Measurements from ENCODE around the gene SYDE2.
"Not testable (repeated sequence)": the region's sequence is repeated elsewhere in the genome, so short reads cannot be mapped to it uniquely, and the experiment has no call there.

SYDE2 gene, protein sequence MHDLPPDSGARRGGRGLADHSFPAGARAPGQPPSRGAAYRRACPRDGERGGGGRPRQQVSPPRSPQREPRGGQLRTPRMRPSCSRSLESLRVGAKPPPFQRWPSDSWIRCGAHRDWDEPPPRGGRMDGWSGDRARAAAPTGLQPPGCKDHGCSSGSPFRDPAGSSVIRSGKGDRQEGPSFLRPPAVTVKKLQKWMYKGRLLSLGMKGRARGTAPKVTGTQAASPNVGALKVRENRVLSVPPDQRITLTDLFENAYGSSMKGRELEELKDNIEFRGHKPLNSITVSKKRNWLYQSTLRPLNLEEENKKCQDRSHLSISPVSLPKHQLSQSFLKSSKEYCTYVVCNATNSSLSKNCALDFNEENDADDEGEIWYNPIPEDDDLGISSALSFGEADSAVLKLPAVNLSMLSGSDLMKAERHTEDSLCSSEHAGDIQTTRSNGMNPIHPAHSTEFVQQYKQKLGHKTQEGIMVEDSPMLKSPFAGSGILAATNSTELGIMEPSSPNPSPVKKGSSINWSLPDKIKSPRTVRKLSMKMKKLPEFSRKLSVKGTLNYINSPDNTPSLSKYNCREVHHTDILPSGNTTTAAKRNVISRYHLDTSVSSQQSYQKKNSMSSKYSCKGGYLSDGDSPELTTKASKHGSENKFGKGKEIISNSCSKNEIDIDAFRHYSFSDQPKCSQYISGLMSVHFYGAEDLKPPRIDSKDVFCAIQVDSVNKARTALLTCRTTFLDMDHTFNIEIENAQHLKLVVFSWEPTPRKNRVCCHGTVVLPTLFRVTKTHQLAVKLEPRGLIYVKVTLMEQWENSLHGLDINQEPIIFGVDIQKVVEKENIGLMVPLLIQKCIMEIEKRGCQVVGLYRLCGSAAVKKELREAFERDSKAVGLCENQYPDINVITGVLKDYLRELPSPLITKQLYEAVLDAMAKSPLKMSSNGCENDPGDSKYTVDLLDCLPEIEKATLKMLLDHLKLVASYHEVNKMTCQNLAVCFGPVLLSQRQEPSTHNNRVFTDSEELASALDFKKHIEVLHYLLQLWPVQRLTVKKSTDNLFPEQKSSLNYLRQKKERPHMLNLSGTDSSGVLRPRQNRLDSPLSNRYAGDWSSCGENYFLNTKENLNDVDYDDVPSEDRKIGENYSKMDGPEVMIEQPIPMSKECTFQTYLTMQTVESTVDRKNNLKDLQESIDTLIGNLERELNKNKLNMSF

DNA sequence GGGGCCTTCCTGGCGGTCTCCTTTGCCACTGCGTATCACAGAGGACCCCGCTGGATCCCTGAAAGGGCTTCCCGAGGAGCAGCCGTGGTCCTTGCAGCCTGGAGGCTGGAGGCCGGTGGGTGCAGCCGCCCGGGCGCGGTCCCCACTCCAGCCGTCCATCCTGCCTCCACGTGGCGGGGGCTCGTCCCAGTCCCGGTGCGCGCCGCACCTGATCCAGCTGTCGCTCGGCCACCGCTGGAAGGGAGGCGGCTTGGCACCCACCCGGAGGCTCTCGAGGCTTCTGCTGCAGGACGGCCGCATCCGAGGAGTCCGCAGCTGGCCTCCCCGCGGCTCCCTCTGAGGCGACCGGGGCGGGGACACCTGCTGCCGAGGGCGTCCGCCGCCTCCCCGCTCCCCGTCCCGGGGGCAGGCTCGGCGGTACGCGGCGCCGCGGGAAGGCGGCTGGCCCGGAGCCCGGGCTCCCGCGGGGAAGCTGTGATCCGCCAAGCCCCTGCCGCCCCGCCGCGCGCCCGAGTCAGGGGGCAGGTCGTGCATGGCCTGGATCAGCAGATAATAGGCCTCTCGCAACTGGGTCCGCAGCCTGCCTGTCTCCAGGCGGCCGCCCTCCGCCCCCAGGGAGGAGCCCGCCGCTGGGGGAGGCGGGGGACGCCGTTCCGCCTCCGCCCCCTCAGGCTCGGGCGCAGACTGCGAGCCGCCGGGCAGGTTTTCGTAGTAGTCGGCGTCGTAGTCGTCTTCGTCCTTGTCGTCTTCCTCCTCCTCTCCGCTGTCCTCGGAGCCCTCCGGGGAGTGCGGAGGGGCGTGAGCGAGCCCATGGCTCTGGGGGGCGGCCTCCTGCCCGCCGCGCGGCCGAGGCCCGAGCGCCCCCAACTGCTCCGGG, at the start of gene SYDE2:
Gene SYDE2, minus strand, starts transcription at position 554 of the 877 bp plus-strand sequence. Its CDS starts 20 bp downstream, at position 534.
- Histone ChIP-seq H3K27ac (ENCODE audit: low read length) (peak within 1 kb of the TSS; percentile 73), H3K79me2 (ENCODE audit: low read length) (peaks cover 17% of the 10 kb centered on the region), H3K36me3 (replicated peaks; ENCODE audit: low read depth, low read length) (no peaks in the 10 kb centered on the region), H3K27me3 (ENCODE audit: low read depth, low read length) (no peaks in the 10 kb centered on the region), H3K4me1 (ENCODE audit: low read length) (peaks cover 25% of the 10 kb centered on the region), H3K9ac (ENCODE audit: low read length) (peak within 1 kb of the TSS; percentile 85), H3K4me2 (ENCODE audit: low read length) (peak within 1 kb of the TSS; percentile 95), H3K4me3 (ENCODE audit: low read length) (peak within 1 kb of the TSS; percentile 89), H2AFZ (ENCODE audit: low read depth, low read length) (peak within 1 kb of the TSS; percentile 87), H4K20me1 (ENCODE audit: insufficient read depth, low read length) (no peaks in the 10 kb centered on the region), H3K9me3 (ENCODE audit: insufficient read depth, low read length) (no peaks in the 10 kb centered on the region)
- TF ChIP-seq EZH2phosphoT487 (IDR thresholded peaks at IDR 0.05; ENCODE audit: low read depth) = no peak
- no peak for TF ChIP-seq CTCF (IDR thresholded peaks at IDR 0.05; ENCODE audit: low read depth, low read length)

DNA sequence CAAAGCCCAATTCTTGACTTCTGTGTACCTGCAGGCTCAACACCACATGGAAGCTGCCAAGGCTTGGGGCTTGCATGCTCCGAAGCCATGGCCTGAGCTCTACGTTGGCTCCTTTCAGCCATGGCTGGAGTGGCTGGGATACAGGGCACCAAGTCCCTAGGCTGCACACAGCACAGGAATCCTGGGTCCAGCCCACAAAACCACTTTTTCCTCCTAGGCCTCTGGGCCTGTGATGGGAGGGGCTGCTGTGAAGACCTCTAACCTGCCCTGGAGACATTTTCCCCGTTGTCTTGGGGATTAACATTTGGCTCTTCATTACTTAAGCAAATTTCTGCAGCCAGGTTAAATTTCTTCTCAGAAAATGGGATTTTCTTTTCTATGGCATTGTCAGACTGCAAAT, 48.2 kb upstream of the SYDE2 start:
- H3K27ac ChIP-seq (ENCODE audit: low read length); H3K4me2 ChIP-seq (ENCODE audit: low read length); H3K79me2 ChIP-seq (ENCODE audit: low read length); H4K20me1 ChIP-seq (ENCODE audit: insufficient read depth, low read length); H3K9ac ChIP-seq (ENCODE audit: low read length); H3K4me3 ChIP-seq (ENCODE audit: low read length); H3K4me1 ChIP-seq (ENCODE audit: low read length); H2AFZ ChIP-seq (ENCODE audit: low read depth, low read length); H3K9me3 ChIP-seq (ENCODE audit: insufficient read depth, low read length); H3K27me3 ChIP-seq (ENCODE audit: low read depth, low read length): not testable (repeated sequence)
- H3K36me3 ChIP-seq (replicated peaks; ENCODE audit: low read depth, low read length) = peaks cover 17% of the 10 kb centered on the region

DNA sequence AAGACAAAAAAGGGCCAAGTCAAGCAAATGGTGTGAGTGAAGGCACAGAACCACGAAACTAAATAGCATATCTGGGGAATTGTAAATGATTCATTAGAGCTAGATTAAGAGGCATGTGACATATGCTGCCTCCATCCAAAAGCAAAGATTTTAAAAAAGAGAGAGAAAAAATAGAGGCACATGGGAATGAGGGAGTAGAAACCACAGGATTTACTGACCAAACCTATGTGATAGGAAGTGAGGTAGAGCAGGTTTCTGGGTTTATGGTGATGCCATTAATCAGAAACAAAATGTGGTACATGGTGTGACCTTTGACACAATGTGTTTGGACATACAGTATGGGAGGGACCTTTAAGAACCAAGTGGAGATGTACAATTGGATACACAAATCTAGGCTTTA, 45.1 kb upstream of the SYDE2 start:
- H3K79me2 ChIP-seq (ENCODE audit: low read length) = no peaks in the 10 kb centered on the region
- H3K36me3 ChIP-seq (replicated peaks; ENCODE audit: low read depth, low read length) = peaks cover 10% of the 10 kb centered on the region
- no peaks in the 10 kb centered on the region for H3K9me3 ChIP-seq (ENCODE audit: insufficient read depth, low read length)
- no peak overlapping the region for H3K4me2 ChIP-seq (ENCODE audit: low read length)
- no peaks in the 10 kb centered on the region for H3K27me3 ChIP-seq (ENCODE audit: low read depth, low read length)
- H3K9ac ChIP-seq (ENCODE audit: low read length) = no peak overlapping the region
- no peaks in the 10 kb centered on the region for H4K20me1 ChIP-seq (ENCODE audit: insufficient read depth, low read length)
- peaks cover 2% of the 10 kb centered on the region for H3K4me1 ChIP-seq (ENCODE audit: low read length)
- H3K4me3 ChIP-seq (ENCODE audit: low read length) = no peak overlapping the region
- no peak for TF ChIP-seq CTCF (IDR thresholded peaks at IDR 0.05; ENCODE audit: low read depth, low read length)
- no peak for TF ChIP-seq EZH2phosphoT487 (IDR thresholded peaks at IDR 0.05; ENCODE audit: low read depth)
- no peak overlapping the region for H2AFZ ChIP-seq (ENCODE audit: low read depth, low read length)
- no peak overlapping the region for H3K27ac ChIP-seq (ENCODE audit: low read length)

DNA sequence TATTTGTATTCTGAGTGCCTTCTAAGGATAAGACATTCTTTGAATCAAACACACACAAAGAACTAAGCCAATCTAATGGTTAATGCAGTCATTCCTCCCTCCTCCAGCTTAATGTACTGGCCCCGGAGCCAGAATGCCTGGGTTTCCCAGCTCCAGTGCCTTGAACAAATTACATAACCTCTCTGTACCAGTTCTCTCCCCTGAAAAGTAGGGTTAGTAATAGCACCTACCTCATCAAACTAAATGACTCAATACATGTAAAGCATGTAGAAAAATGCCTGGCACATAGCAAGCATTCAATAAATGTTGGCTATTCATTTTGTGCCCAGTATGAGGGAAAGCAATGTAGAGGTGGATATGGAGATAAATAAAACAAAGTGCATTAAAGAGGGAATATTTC, 44.6 kb upstream of the SYDE2 start:
- Histone ChIP-seq H2AFZ (ENCODE audit: low read depth, low read length) (no peak overlapping the region), H3K4me3 (ENCODE audit: low read length) (no peak overlapping the region), H3K27ac (ENCODE audit: low read length) (no peak overlapping the region), H3K36me3 (replicated peaks; ENCODE audit: low read depth, low read length) (peaks cover 7% of the 10 kb centered on the region), H4K20me1 (ENCODE audit: insufficient read depth, low read length) (no peaks in the 10 kb centered on the region), H3K4me1 (ENCODE audit: low read length) (peaks cover 7% of the 10 kb centered on the region), H3K9ac (ENCODE audit: low read length) (no peak overlapping the region), H3K9me3 (ENCODE audit: insufficient read depth, low read length) (no peaks in the 10 kb centered on the region), H3K79me2 (ENCODE audit: low read length) (no peaks in the 10 kb centered on the region), H3K4me2 (ENCODE audit: low read length) (no peak overlapping the region), H3K27me3 (ENCODE audit: low read depth, low read length) (no peaks in the 10 kb centered on the region)
- TF ChIP-seq CTCF (IDR thresholded peaks at IDR 0.05; ENCODE audit: low read depth, low read length) (no peak), EZH2phosphoT487 (IDR thresholded peaks at IDR 0.05; ENCODE audit: low read depth) (no peak)
